Vagina (tissue), 2 donors: Measurements from ENCODE around the gene TASP1. TPM values are rescaled to one million over a fixed set of nuclear protein-coding genes. Genes with fewer than 3 reads are reported as not detected.

Source experiments
- DNase-seq, 2 donors: peaks; one replicate each; pipeline ENCODE4 v3.0.0-alpha.2; 2017; ENCODE audit errors: extremely low spot score in 2 of 2
- H3K27ac ChIP-seq: fragments of 200-600 bp; sonication (generic); one replicate; pipeline ENCODE4 v1.5.1; 2019
- H3K27me3 ChIP-seq: fragments of 200-600 bp; sonication (generic); one replicate; pipeline ENCODE4 v1.5.1; 2019
- H3K36me3 ChIP-seq, 2 donors: fragments of 200-600 bp; sonication (generic); one replicate each; pipeline ENCODE4 v1.5.1; 2017 to 2019
- H3K4me1 ChIP-seq: fragments of 200-600 bp; sonication (generic); one replicate; pipeline ENCODE4 v1.5.1; 2019
- H3K4me3 ChIP-seq, 2 donors: fragments of 200-600 bp; sonication (generic); 1 replicate in 1 of 2; 2 replicates in 1 of 2; pipeline ENCODE4 v1.5.1; 2016 to 2019
- H3K9me3 ChIP-seq: fragments of 200-600 bp; sonication (generic); one replicate; pipeline ENCODE4 v1.5.1; 2019
- POLR2A ChIP-seq, 2 donors: fragments of 450-650 bp; IDR thresholded peaks; one replicate each; pipeline ENCODE4 v1.6.1; 2017; ENCODE audit warnings: antibody characterized with exemption in 2 of 2, mild to moderate bottlenecking in 2 of 2, moderate library complexity in 2 of 2
- POLR2AphosphoS5 ChIP-seq, 2 donors: sonication (generic); formaldehyde crosslinking; IDR thresholded peaks; one replicate each; pipeline ENCODE4 v1.9.0; 2017; ENCODE audit warnings: antibody characterized with exemption in 2 of 2, mild to moderate bottlenecking in 2 of 2, low read depth in 1 of 2; ENCODE audit not compliant: insufficient read depth in 1 of 2
- intact Hi-C: fragments of 100-400 bp; cut with DNase I; formaldehyde crosslinking; loops from one replicate; pipeline ENCODE4 v1.15.1; 2023
- total RNA-seq: library from RNA; depleted of rRNA; stranded (reverse); fragments of >200 nt; gene quantifications from one replicate; pipeline ENCODE4 v1.2.3, GENCODE V29; 2016
- TF ChIP-seq, protein P1 (sequence below), 3 experiments: fragments of 450-650 bp in 2 of 3; fragments of 200-600 bp in 1 of 3; sonication (generic) in 1 of 3; IDR thresholded peaks; one replicate each; pipeline ENCODE4 v1.5.1; 2017 to 2019; ENCODE audit warnings: antibody characterized with exemption in 3 of 3, mild to moderate bottlenecking in 2 of 3, moderate library complexity in 2 of 3

The TASP1 gene
- total RNA-seq, 1 donor from 2014 or later: 12.5 TPM

DNA sequence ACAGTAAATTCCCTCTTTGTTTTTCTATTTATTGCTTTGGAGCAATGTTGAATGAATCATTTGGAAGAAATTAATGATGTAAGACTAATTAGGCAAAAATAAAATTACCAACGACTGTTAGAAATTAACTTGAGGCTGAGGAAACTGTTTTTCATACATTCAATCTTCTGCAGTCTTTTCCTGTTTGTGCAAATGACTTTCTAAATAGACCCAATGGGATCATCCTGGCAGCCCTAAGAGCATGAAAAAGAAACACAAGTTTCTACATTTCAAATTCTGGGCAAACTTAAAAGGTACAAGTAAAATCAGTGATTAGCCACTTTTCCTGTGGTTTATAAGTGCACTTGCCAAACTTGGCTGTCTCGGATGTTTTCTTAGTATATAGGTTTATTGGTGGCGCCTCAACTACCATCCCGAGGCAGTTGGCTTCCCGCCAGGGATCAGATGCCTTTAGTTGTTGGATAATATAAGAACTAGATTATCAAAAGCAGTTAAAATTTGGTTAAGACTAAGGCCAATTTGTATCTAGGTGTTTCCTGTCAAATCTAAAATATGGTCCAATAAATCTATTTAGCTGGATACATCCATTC lies 236.5 kb downstream of the TASP1 start:
- peaks cover 7% of the 10 kb centered on the region for H3K4me1 ChIP-seq
- H3K4me3 ChIP-seq: no peak overlapping the region
- H3K27ac ChIP-seq: no peak overlapping the region
- intact Hi-C loops: no loop called here
- H3K9me3 ChIP-seq: no peaks in the 10 kb centered on the region
- no peaks in the 10 kb centered on the region for H3K27me3 ChIP-seq
- H3K36me3 ChIP-seq: no peaks in the 10 kb centered on the region
- TF ChIP-seq POLR2AphosphoS5 (IDR thresholded peaks at IDR 0.05; ENCODE audit: insufficient read depth in 1 of 2, low read depth in 1 of 2): no peak
- DNase-seq: no peak

DNA sequence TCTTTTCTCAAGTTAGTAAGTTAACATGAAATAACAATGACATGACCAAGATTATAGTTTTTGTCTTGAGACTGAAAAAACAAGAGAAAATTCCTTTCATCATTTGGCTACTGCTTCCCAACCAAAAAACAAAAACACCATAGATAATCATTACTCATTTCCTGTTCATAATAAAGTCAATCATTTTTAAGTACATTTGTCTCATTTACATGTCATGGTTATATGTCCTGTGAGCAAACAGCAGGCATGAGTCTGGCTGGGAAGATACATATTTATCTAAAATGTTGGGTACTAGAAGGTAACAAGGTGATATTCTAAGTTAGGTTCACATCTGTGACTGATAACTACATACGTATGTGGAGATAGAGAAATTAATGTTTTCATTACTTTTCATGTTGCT lies 237.1 kb downstream of the TASP1 start:
- TF ChIP-seq POLR2A (IDR thresholded peaks at IDR 0.05) (no peak), POLR2AphosphoS5 (IDR thresholded peaks at IDR 0.05; ENCODE audit: insufficient read depth in 1 of 2, low read depth in 1 of 2) (no peak)
- TF ChIP-seq, protein P1, sequence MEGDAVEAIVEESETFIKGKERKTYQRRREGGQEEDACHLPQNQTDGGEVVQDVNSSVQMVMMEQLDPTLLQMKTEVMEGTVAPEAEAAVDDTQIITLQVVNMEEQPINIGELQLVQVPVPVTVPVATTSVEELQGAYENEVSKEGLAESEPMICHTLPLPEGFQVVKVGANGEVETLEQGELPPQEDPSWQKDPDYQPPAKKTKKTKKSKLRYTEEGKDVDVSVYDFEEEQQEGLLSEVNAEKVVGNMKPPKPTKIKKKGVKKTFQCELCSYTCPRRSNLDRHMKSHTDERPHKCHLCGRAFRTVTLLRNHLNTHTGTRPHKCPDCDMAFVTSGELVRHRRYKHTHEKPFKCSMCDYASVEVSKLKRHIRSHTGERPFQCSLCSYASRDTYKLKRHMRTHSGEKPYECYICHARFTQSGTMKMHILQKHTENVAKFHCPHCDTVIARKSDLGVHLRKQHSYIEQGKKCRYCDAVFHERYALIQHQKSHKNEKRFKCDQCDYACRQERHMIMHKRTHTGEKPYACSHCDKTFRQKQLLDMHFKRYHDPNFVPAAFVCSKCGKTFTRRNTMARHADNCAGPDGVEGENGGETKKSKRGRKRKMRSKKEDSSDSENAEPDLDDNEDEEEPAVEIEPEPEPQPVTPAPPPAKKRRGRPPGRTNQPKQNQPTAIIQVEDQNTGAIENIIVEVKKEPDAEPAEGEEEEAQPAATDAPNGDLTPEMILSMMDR (IDR thresholded peaks at IDR 0.05): no peak
- Histone ChIP-seq H3K36me3 (no peaks in the 10 kb centered on the region), H3K27ac (no peak overlapping the region), H3K4me1 (peaks cover 7% of the 10 kb centered on the region), H3K9me3 (no peaks in the 10 kb centered on the region), H3K4me3 (no peak overlapping the region), H3K27me3 (no peaks in the 10 kb centered on the region)
- intact Hi-C loops: no loop called here
- no peak for DNase-seq

DNA sequence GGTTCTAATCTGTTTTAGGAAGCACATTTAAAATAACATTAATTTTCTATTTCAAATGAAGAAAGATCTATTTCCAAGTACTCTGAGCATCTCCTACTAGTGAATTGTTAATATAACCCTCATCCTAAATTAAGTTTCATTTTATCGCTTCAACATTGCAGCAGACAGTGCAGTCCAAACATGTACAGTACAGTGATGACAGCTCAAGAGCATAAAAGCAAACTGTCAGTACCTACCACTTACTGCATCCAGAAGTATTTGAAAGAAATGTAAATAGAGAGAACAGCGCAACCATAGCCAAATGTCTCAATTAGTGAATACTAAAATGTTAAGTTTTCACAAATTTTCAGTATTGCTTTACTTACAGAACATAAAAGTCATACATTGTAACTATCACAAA lies 238.3 kb downstream of the TASP1 start:
- no peak overlapping the region for H3K4me3 ChIP-seq
- DNase-seq: no peak
- no peak for TF ChIP-seq POLR2A (IDR thresholded peaks at IDR 0.05)
- TF ChIP-seq POLR2AphosphoS5 (IDR thresholded peaks at IDR 0.05; ENCODE audit: insufficient read depth in 1 of 2, low read depth in 1 of 2): no peak
- TF ChIP-seq, protein P1 (IDR thresholded peaks at IDR 0.05): no peak
- intact Hi-C loops: no loop called here
- no peaks in the 10 kb centered on the region for H3K9me3 ChIP-seq
- no peaks in the 10 kb centered on the region for H3K27me3 ChIP-seq
- peaks cover 7% of the 10 kb centered on the region for H3K4me1 ChIP-seq
- H3K27ac ChIP-seq: no peak overlapping the region
- no peaks in the 10 kb centered on the region for H3K36me3 ChIP-seq

DNA sequence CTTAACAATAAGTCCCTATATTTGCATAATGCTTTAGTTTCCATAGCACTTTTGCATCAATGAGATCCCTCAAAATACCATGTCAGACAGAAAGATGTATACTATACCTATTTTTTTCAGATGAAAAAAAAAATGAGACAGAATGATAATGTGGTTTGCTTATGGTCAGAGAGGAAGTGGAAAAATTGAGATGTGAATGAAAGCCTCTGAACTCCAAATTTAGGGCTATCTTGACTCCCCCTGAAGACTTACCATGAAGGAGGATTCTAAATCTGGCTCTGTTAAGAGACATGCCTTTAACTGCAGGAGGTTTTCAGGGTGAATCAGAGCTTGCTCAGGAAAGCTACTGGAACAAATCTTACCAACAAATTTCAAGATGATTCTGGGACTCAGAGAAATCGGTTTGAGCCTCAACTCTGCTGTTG lies 241.4 kb downstream of the TASP1 start:
- Histone ChIP-seq H3K4me3 (no peak overlapping the region), H3K36me3 (no peaks in the 10 kb centered on the region), H3K9me3 (no peaks in the 10 kb centered on the region), H3K27me3 (no peaks in the 10 kb centered on the region), H3K27ac (no peak overlapping the region), H3K4me1 (peaks cover 4% of the 10 kb centered on the region)
- DNase-seq: no peak
- intact Hi-C loops: no loop called here
- no peak for TF ChIP-seq POLR2A (IDR thresholded peaks at IDR 0.05)
- TF ChIP-seq, protein P1 (IDR thresholded peaks at IDR 0.05): no peak
- TF ChIP-seq POLR2AphosphoS5 (IDR thresholded peaks at IDR 0.05; ENCODE audit: insufficient read depth in 1 of 2, low read depth in 1 of 2): no peak

DNA sequence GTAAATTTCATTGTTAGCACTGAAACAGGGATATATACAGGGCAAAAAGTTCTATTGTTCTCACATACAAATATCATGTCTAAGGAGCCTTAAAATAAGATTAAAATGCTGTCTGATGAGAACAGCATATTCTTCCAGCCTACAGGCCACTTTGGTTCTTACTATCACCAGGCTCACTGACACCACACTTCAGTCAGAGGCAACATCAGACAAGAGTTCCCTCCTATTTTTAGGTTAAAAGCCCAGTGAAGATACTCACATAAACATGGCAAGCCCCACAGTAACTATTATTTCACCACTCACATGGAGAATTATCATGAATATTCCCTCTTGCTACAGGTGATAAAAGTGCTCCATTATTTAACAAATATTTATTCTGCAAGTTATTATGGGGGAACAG lies 241.9 kb downstream of the TASP1 start:
- DNase-seq: no peak
- Histone ChIP-seq H3K27ac (no peak overlapping the region), H3K4me1 (no peaks in the 10 kb centered on the region), H3K36me3 (no peaks in the 10 kb centered on the region), H3K9me3 (no peaks in the 10 kb centered on the region), H3K27me3 (no peaks in the 10 kb centered on the region), H3K4me3 (no peak overlapping the region)
- intact Hi-C loops: no loop called here
- TF ChIP-seq POLR2AphosphoS5 (IDR thresholded peaks at IDR 0.05; ENCODE audit: insufficient read depth in 1 of 2, low read depth in 1 of 2) (no peak), POLR2A (IDR thresholded peaks at IDR 0.05) (no peak)
- TF ChIP-seq, protein P1 (IDR thresholded peaks at IDR 0.05): no peak
